Stomach (tissue), 9 donors: ENCODE measurements around the gene OTUD7B. TPM values are rescaled to one million over a fixed set of nuclear protein-coding genes. Genes with fewer than 3 reads are reported as not detected.
A peak's percentile ranks its signal among the peaks of the same experiment; 100 is the strongest.

Experiments used
- DNase-seq, 2 donors: peaks; one replicate each; pipeline versions ENCODE4 v3.0.0 to v3.0.0-alpha.2; 2013 to 2019
- H3K27ac ChIP-seq, 5 donors: fragments of 200-600 bp in 4 of 5; sonication (generic) in 4 of 5; one replicate each; pipeline ENCODE4 v1.5.1; 2013 to 2019; ENCODE audit warnings: mild to moderate bottlenecking in 1 of 5, moderate library complexity in 1 of 5
- H3K27me3 ChIP-seq, 3 donors: fragments of 200-600 bp; sonication (generic); one replicate each; pipeline ENCODE4 v1.5.1; 2017 to 2019; ENCODE audit warnings: mixed run types in 1 of 3
- H3K36me3 ChIP-seq, 4 donors: fragments of 200-600 bp; sonication (generic); 1 replicate in 3 of 4; 2 replicates in 1 of 4; pipeline ENCODE4 v1.5.1; 2016 to 2019
- H3K4me1 ChIP-seq, 4 donors: fragments of 200-600 bp; sonication (generic); one replicate each; pipeline ENCODE4 v1.5.1; 2016 to 2019
- H3K4me3 ChIP-seq, 4 donors: fragments of 200-600 bp; sonication (generic) in 3 of 4; one replicate each; pipeline ENCODE4 v1.5.1; 2016 to 2019; ENCODE audit warnings: mild to moderate bottlenecking in 1 of 4
- H3K9me3 ChIP-seq, 4 donors: fragments of 200-600 bp; sonication (generic); one replicate each; pipeline ENCODE4 v1.5.1; 2016 to 2019
- CTCF ChIP-seq, 7 experiments: fragments of 450-650 bp in 4 of 7; fragments of 200-600 bp in 3 of 7; sonication (generic) in 3 of 7; IDR thresholded peaks; one replicate each; pipeline ENCODE4 v1.5.1; 2016 to 2019; ENCODE audit warnings: antibody characterized with exemption in 7 of 7, control low read depth in 2 of 7, mild to moderate bottlenecking in 1 of 7
- EP300 ChIP-seq: sonication (generic); formaldehyde crosslinking; IDR thresholded peaks from one replicate; pipeline ENCODE4 v1.6.1; 2017; ENCODE audit warnings: antibody characterized with exemption
- POLR2A ChIP-seq, 4 donors: fragments of 450-650 bp; IDR thresholded peaks; one replicate each; pipeline ENCODE4 v1.6.1; 2016; ENCODE audit warnings: antibody characterized with exemption in 4 of 4, control low read depth in 2 of 4, mild to moderate bottlenecking in 1 of 4, moderate library complexity in 1 of 4
- POLR2AphosphoS5 ChIP-seq, 3 donors: sonication (generic); formaldehyde crosslinking; IDR thresholded peaks; one replicate each; pipeline ENCODE4 v1.6.1; 2016; ENCODE audit warnings: antibody characterized with exemption in 3 of 3
- WGBS, 5 donors: extraction: QIAGEN DNeasy Blood & Tissue Kit in 3 of 5; methylation state at CpG; one replicate each; pipeline versions ENCODE4 v1.1.5 to v1.1.7; 2013 to 2018; 5-methylcytosine and 5-hydroxymethylcytosine counted together
- intact Hi-C: fragments of 100-400 bp; cut with DNase I; formaldehyde crosslinking; loops from one replicate; pipeline ENCODE4 v1.15.1; 2023; ENCODE audit warnings: low total_unique reads
- polyA plus RNA-seq, 3 donors: library from polyadenylated mRNA; stranded (reverse); fragments of 200-250 nt; gene quantifications; one replicate each; pipeline ENCODE4 v1.2.3, GENCODE V29; 2013
- total RNA-seq, 5 donors: library from RNA; depleted of rRNA; stranded (reverse); fragments of >200 nt; gene quantifications; one replicate each; pipeline versions ENCODE4 v1.1.0 to v1.2.3, GENCODE V29; 2014 to 2016
- donor health status: healthy with polysubstance abuse.
- donor health status: Bipolar disorder and iron deficiency.
- donor health status: healthy.

OTUD7B gene
- total and polyA plus RNA-seq, 8 donors, result 2.2 to 38.8 (median 10.9) TPM

- 94 to 100% (median 100%) methylated on average over 1 of the region's 1 CpG for WGBS, 5 donors
- H3K4me3 ChIP-seq, result no peak overlapping the region
- no peaks in the 10 kb centered on the region for H3K9me3 ChIP-seq
- no peaks in the 10 kb centered on the region for H3K36me3 ChIP-seq
- H3K27ac ChIP-seq, result no peak overlapping the region
- no peaks in the 10 kb centered on the region for H3K27me3 ChIP-seq
- no peak for TF ChIP-seq CTCF (IDR thresholded peaks at IDR 0.05)
- no peak for TF ChIP-seq POLR2AphosphoS5 (IDR thresholded peaks at IDR 0.05)
- TF ChIP-seq POLR2A (IDR thresholded peaks at IDR 0.05), result no peak
- TF ChIP-seq EP300, result no peak
- DNase-seq, result no peak
- peaks cover 0 to 7% (median 0%) of the 10 kb centered on the region in 4 donors for H3K4me1 ChIP-seq
- intact Hi-C loops, result no loop called here
Observed at GRCh38 chr1:150028322-150028721, 17.8 kb upstream of the OTUD7B start.

- no peaks in the 10 kb centered on the region for H3K36me3 ChIP-seq
- intact Hi-C loops, result no loop called here
- WGBS, 5 donors, result 96 to 100% (median 98%) methylated on average over 2 of the region's 2 CpGs
Observed at GRCh38 chr1:150024156-150024555, 13.6 kb upstream of the OTUD7B start.

DNA sequence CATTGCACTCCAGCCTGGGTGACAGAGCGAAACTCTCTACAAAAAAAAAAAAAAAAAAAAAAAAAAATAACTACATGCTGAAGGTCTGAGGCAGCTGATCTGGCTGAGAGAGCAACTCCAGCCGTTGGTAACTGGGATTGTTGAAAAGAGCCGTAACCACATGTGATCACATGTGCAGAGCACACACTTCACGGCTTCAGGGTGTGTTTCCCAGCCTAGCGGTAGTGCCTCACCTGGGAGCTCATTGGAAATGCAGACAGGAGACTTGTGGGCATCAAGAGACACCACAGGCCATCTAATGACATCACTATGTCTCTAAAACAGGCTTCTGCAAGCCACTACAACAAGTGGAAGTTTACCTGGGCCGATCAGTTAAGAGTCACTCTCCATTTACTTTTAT lies 11.8 kb upstream of the OTUD7B start:
- 61 to 76% (median 68%) methylated on average over 6 of the region's 6 CpGs for WGBS, 5 donors
- H3K4me3 ChIP-seq, result no peak overlapping the region
- no peaks in the 10 kb centered on the region for H3K9me3 ChIP-seq
- H3K36me3 ChIP-seq, result no peaks in the 10 kb centered on the region
- no peak for TF ChIP-seq POLR2A (IDR thresholded peaks at IDR 0.05)
- peaks cover 8 to 33% (median 13%) of the 10 kb centered on the region in 4 donors for H3K4me1 ChIP-seq
- H3K27me3 ChIP-seq, result no peaks in the 10 kb centered on the region
- H3K27ac ChIP-seq, result no peak overlapping the region
- intact Hi-C loops, result no loop called here
- peak in 1 of 2 donors; percentile 49 for DNase-seq

More at GRCh38 chr1:150024156-150024555, 13.6 kb upstream of the OTUD7B start:
- Histone ChIP-seq H3K27me3 (no peaks in the 10 kb centered on the region), H3K4me3 (no peak overlapping the region), H3K27ac (no peak overlapping the region), H3K9me3 (no peaks in the 10 kb centered on the region), H3K4me1 (peaks cover 8 to 25% (median 11%) of the 10 kb centered on the region in 4 donors)
- no peak for TF ChIP-seq POLR2AphosphoS5 (IDR thresholded peaks at IDR 0.05)
- no peak for TF ChIP-seq CTCF (IDR thresholded peaks at IDR 0.05)
- TF ChIP-seq EP300, result no peak
- TF ChIP-seq POLR2A (IDR thresholded peaks at IDR 0.05), result no peak
- no peak for DNase-seq

GRCh38 chr1:150021191-150021694 lies 10.7 kb upstream of the OTUD7B start:
- peaks cover 8 to 33% (median 16%) of the 10 kb centered on the region in 4 donors for H3K4me1 ChIP-seq
- no peaks in the 10 kb centered on the region for H3K27me3 ChIP-seq
- 25 to 48% (median 39%) methylated on average over 5 of the region's 5 CpGs for WGBS, 5 donors
- TF ChIP-seq CTCF (IDR thresholded peaks at IDR 0.05), result no peak
- TF ChIP-seq POLR2AphosphoS5 (IDR thresholded peaks at IDR 0.05), result peak in 2 of 3 donors; percentile 14 to 34
- no peak overlapping the region for H3K4me3 ChIP-seq
- H3K27ac ChIP-seq, result peak overlapping the region; percentile 46 to 78 (median 61)
- no peaks in the 10 kb centered on the region for H3K9me3 ChIP-seq
- intact Hi-C loops, result no loop called here
- no peaks in the 10 kb centered on the region for H3K36me3 ChIP-seq
- DNase-seq, result peak; percentile 45 to 72

- Histone ChIP-seq H3K4me1 (peaks cover 8 to 29% (median 16%) of the 10 kb centered on the region in 4 donors), H3K9me3 (no peaks in the 10 kb centered on the region), H3K27ac (peak overlapping the region in 4 of 5 donors; percentile 39 to 62 (median 50)), H3K4me3 (no peak overlapping the region), H3K27me3 (no peaks in the 10 kb centered on the region), H3K36me3 (no peaks in the 10 kb centered on the region)
- intact Hi-C loops, result no loop called here
- no peak for DNase-seq
- 79 to 89% (median 88%) methylated on average over 2 of the region's 2 CpGs for WGBS, 5 donors
- TF ChIP-seq POLR2A (IDR thresholded peaks at IDR 0.05) (no peak), EP300 (no peak), CTCF (IDR thresholded peaks at IDR 0.05) (no peak), POLR2AphosphoS5 (IDR thresholded peaks at IDR 0.05) (no peak)
Observed at GRCh38 chr1:150020711-150021110, 10.2 kb upstream of the OTUD7B start.
